Neural cell (in vitro differentiated cells): ENCODE data around the gene SPDYE4. TPM values are rescaled to one million over a fixed set of nuclear protein-coding genes. Genes with fewer than 3 reads are reported as not detected.

ENCODE experiments used
- H2AFZ ChIP-seq: fragments of 200-600, 300-800 bp; sonication (generic), shearing (Covaris generic); 2 replicates; pipeline ENCODE4 v1.6.0; 2014; ENCODE audit warnings: low read depth, mild to moderate bottlenecking, antibody characterized with exemption, low read length, moderate library complexity
- H3F3A ChIP-seq: fragments of 200-600 bp; shearing (Covaris generic); 2 replicates; pipeline ENCODE4 v1.6.1; 2016; ENCODE audit warnings: mild to moderate bottlenecking, moderate library complexity, mixed read lengths, antibody characterized with exemption, low read length; ENCODE audit not compliant: insufficient read depth, poor library complexity, severe bottlenecking
- H3K27ac ChIP-seq: fragments of 200-600, 300-800 bp; sonication (generic), shearing (Covaris generic); 2 replicates; pipeline ENCODE4 v1.5.1; 2014; ENCODE audit warnings: mild to moderate bottlenecking, low read length, moderate library complexity
- H3K27me3 ChIP-seq: fragments of 300-800, 200-600 bp; sonication (generic), shearing (Covaris generic); 2 replicates; pipeline ENCODE4 v1.6.0; 2014; ENCODE audit warnings: mild to moderate bottlenecking, low read depth, low read length, moderate library complexity; ENCODE audit not compliant: insufficient read depth
- H3K36me3 ChIP-seq: fragments of 300-800, 200-600 bp; sonication (generic), shearing (Covaris generic); 2 replicates; pipeline ENCODE4 v1.5.1; 2014; ENCODE audit warnings: mild to moderate bottlenecking, antibody characterized with exemption, low read length, moderate library complexity; ENCODE audit not compliant: insufficient read depth
- H3K4me2 ChIP-seq: fragments of 300-800, 200-600 bp; sonication (generic), shearing (Covaris generic); 2 replicates; pipeline ENCODE4 v1.6.0; 2014; ENCODE audit warnings: mild to moderate bottlenecking, low read length
- H3K4me3 ChIP-seq: fragments of 300-800, 200-600 bp; sonication (generic), shearing (Covaris generic); 2 replicates; pipeline ENCODE4 v1.5.1; 2014; ENCODE audit warnings: mild to moderate bottlenecking, low read length, moderate library complexity
- H3K79me2 ChIP-seq: fragments of 200-600 bp; shearing (Covaris generic); replicated peaks from 2 replicates; pipeline ENCODE4 v1.6.0; 2014; ENCODE audit warnings: mild to moderate bottlenecking, low read length, moderate library complexity; ENCODE audit not compliant: insufficient read depth
- H3K9ac ChIP-seq: fragments of 300-800, 200-600 bp; sonication (generic), shearing (Covaris generic); 2 replicates; pipeline ENCODE4 v1.6.1; 2016; ENCODE audit warnings: mild to moderate bottlenecking, low read length, mixed read lengths
- H3K9me2 ChIP-seq: fragments of 200-600 bp; shearing (Covaris generic); 2 replicates; pipeline ENCODE4 v1.6.1; 2016; ENCODE audit warnings: mild to moderate bottlenecking, low read length, mixed read lengths; ENCODE audit not compliant: insufficient read depth
- H3K9me3 ChIP-seq: fragments of 200-600, 300-800 bp; sonication (generic), shearing (Covaris generic); 2 replicates; pipeline ENCODE4 v1.6.1; 2016; ENCODE audit warnings: mild to moderate bottlenecking, mixed run types, low read length, moderate library complexity, mixed read lengths
- H4K20me1 ChIP-seq: fragments of 200-600 bp; shearing (Covaris generic); 2 replicates; pipeline ENCODE4 v1.6.1; 2016; ENCODE audit warnings: mild to moderate bottlenecking, mixed run types; ENCODE audit not compliant: insufficient read depth
- CTCF ChIP-seq: fragments of 450-650 bp; IDR thresholded peaks from 2 replicates; pipeline ENCODE4 v1.5.1; 2014; ENCODE audit warnings: antibody characterized with exemption, mild to moderate bottlenecking, moderate library complexity; ENCODE audit not compliant: poor library complexity, severe bottlenecking
- EP300 ChIP-seq: fragments of 450-650 bp; conservative IDR thresholded peaks from 2 replicates; pipeline ENCODE4 v1.6.1; 2014; ENCODE audit warnings: antibody characterized with exemption, mild to moderate bottlenecking, moderate library complexity; ENCODE audit not compliant: poor library complexity, severe bottlenecking
- EZH2 ChIP-seq: fragments of 200-600, 300-800 bp; shearing (Covaris generic), sonication (generic); IDR thresholded peaks from 2 replicates; pipeline ENCODE4 v1.6.1; 2014; ENCODE audit warnings: antibody characterized with exemption, low read length, borderline replicate concordance, mild to moderate bottlenecking; ENCODE audit not compliant: insufficient read depth, poor library complexity, severe bottlenecking
- MXI1 ChIP-seq: fragments of 450-650 bp; conservative IDR thresholded peaks from 2 replicates; pipeline ENCODE4 v1.6.1; 2014; ENCODE audit warnings: antibody characterized with exemption, mild to moderate bottlenecking; ENCODE audit not compliant: poor library complexity, severe bottlenecking
- POLR2AphosphoS5 ChIP-seq: IDR thresholded peaks from 2 replicates; pipeline ENCODE4 v1.6.1; 2012
- RAD21 ChIP-seq: fragments of 450-650 bp; conservative IDR thresholded peaks from 2 replicates; pipeline ENCODE4 v1.6.1; 2014; ENCODE audit warnings: antibody characterized with exemption, mild to moderate bottlenecking, moderate library complexity
- REST ChIP-seq: IDR thresholded peaks from 2 replicates; pipeline ENCODE4 v1.6.1; 2012; ENCODE audit warnings: borderline replicate concordance
- SMC3 ChIP-seq: fragments of 450-650 bp; conservative IDR thresholded peaks from 2 replicates; pipeline ENCODE4 v1.6.1; 2014; ENCODE audit warnings: antibody characterized with exemption, mild to moderate bottlenecking, moderate library complexity; ENCODE audit not compliant: poor library complexity
- TAF1 ChIP-seq: IDR thresholded peaks from 2 replicates; pipeline ENCODE4 v1.6.1; 2012; ENCODE audit warnings: low read depth
- polyA plus RNA-seq: library from polyadenylated mRNA; depleted of rRNA; stranded (reverse); fragments of >200 nt; gene quantifications from 2 replicates; pipeline ENCODE4 v1.2.3, GENCODE V29; 2014

Gene SPDYE4
- polyA plus RNA-seq, 1 donor from 2014 or later: not detected

DNA sequence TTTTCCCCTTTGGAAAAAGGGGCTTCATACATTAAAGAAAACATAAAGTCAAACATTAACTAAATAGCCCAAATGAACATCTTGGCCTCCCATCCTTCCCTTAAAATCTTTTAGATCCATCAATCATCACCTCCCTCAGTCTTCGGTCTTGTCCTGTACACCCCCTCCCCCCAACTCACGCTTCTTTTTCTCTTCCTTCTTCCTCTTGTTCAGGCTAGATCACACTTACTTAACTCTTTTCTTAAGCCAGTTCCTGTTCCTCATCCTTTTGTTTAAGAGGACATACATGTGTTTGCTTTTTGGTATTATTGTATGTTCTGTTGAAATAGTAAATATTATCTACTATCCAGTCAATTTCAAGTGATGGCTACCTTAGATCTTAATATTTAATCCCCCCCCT is 35.3 kb upstream of the SPDYE4 start:
- H3K9me3 ChIP-seq: peaks cover 6% of the 10 kb centered on the region
- no peaks in the 10 kb centered on the region for H4K20me1 ChIP-seq
- no peaks in the 10 kb centered on the region for H3K9me2 ChIP-seq
- no peak overlapping the region for H2AFZ ChIP-seq
- H3F3A ChIP-seq: no peaks in the 10 kb centered on the region
- H3K4me3 ChIP-seq: no peak overlapping the region
- no peak overlapping the region for H3K9ac ChIP-seq
- H3K79me2 ChIP-seq: no peaks in the 10 kb centered on the region
- H3K36me3 ChIP-seq: no peaks in the 10 kb centered on the region
- TF ChIP-seq EP300 (no peak), EZH2 (no peak), MXI1 (no peak), SMC3 (no peak), POLR2AphosphoS5 (no peak), RAD21 (no peak), CTCF (no peak), TAF1 (no peak), REST (no peak)
- H3K27me3 ChIP-seq: peaks cover 5% of the 10 kb centered on the region
- H3K27ac ChIP-seq: no peak overlapping the region
- no peak overlapping the region for H3K4me2 ChIP-seq

DNA sequence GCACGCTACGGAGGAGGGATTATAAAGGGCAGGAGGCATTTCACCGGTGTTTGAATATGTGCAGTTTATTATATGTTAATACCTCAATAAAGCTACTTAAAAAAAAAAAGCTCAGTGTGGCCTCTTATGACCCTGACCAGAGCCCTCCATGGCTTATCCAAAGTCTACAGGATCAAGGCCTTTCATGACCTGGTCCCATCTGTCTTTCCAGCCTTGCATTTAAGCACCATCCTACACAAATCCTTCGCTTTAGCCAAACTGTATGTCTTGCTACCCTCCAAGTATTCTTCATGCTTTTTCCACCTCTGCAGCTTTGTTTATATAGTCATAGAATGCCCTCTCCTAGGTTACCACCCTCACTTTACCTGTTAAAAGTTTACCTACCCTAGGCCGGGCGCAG is 34.3 kb upstream of the SPDYE4 start:
- Histone ChIP-seq H4K20me1 (no peaks in the 10 kb centered on the region), H3F3A (no peaks in the 10 kb centered on the region), H3K27ac (no peak overlapping the region), H3K36me3 (no peaks in the 10 kb centered on the region), H2AFZ (no peak overlapping the region), H3K27me3 (no peaks in the 10 kb centered on the region), H3K9me3 (peaks cover 6% of the 10 kb centered on the region), H3K4me3 (no peak overlapping the region), H3K9ac (no peak overlapping the region), H3K79me2 (no peaks in the 10 kb centered on the region), H3K9me2 (no peaks in the 10 kb centered on the region), H3K4me2 (no peak overlapping the region)
- TF ChIP-seq EP300 (no peak), TAF1 (no peak), RAD21 (no peak), MXI1 (no peak), POLR2AphosphoS5 (no peak), REST (no peak), CTCF (no peak), EZH2 (no peak), SMC3 (no peak)
